CD4-positive, alpha-beta T cell treated with Interleukin-1 beta for 1 hour (primary cell): ENCODE results near the gene SLBP.
"Not testable (repeated sequence)": the region's sequence is repeated elsewhere in the genome, so short reads cannot be mapped to it uniquely, and the experiment has no call there.

Source experiments
- DNase-seq, 2 donors: peaks; one replicate each; pipeline ENCODE4 v3.0.0-alpha.2; 2020 to 2022

SLBP gene

GRCh38 chr4:1705732-1706131 lies 6.4 kb downstream of the SLBP start:
- no peak for DNase-seq

GRCh38 chr4:1703867-1704266 lies 8.3 kb downstream of the SLBP start:
- DNase-seq = no peak

GRCh38 chr4:1701671-1702070 lies 10.4 kb downstream of the SLBP start:
- DNase-seq = not testable (repeated sequence)

GRCh38 chr4:1695913-1696312 lies 16.2 kb downstream of the SLBP start:
- no peak for DNase-seq

GRCh38 chr4:1693131-1693896 lies 18.8 kb downstream of the SLBP start:
- DNase-seq = peak; percentile 82 to 83

- no peak for DNase-seq
Observed at GRCh38 chr4:1691737-1692373, 20.3 kb downstream of the SLBP start.

GRCh38 chr4:1690698-1691097 lies 21.4 kb downstream of the SLBP start:
- DNase-seq = no peak

- DNase-seq = no peak
Observed at GRCh38 chr4:1686440-1687036, 25.6 kb downstream of the SLBP start.

GRCh38 chr4:1685235-1686150 lies 26.6 kb downstream of the SLBP start:
- DNase-seq = no peak

- no peak for DNase-seq
Observed at GRCh38 chr4:1684506-1685234, 27.4 kb downstream of the SLBP start.

- peak; percentile 93 for DNase-seq
Observed at GRCh38 chr4:1683736-1684505, 28.2 kb downstream of the SLBP start, which contains the start of gene FAM53A. FAM53A (minus strand) TSS chr4:1684313; CDS start chr4:1668741, 15,572 bp downstream.

- DNase-seq = peak in 1 of 2 donors; percentile 19
Observed at GRCh38 chr4:1683261-1683735, 28.8 kb downstream of the SLBP start.

GRCh38 chr4:1682860-1683259 lies 29.3 kb downstream of the SLBP start:
- DNase-seq = no peak

GRCh38 chr4:1678244-1678643 lies 33.9 kb downstream of the SLBP start:
- DNase-seq = no peak

- no peak for DNase-seq
Observed at GRCh38 chr4:1676605-1677525, 35.3 kb downstream of the SLBP start.

- no peak for DNase-seq
Observed at GRCh38 chr4:1675802-1676137, 36.3 kb downstream of the SLBP start.

- DNase-seq = no peak
Observed at GRCh38 chr4:1675136-1675801, 36.9 kb downstream of the SLBP start.

GRCh38 chr4:1674682-1675081 lies 37.4 kb downstream of the SLBP start:
- no peak for DNase-seq

- DNase-seq = no peak
Observed at GRCh38 chr4:1673671-1674070, 38.4 kb downstream of the SLBP start.

GRCh38 chr4:1671011-1671410 lies 41.1 kb downstream of the SLBP start:
- not testable (repeated sequence) for DNase-seq
